ENCODE results near the gene MAK. TPM values are rescaled to one million over a fixed set of nuclear protein-coding genes. Genes with fewer than 3 reads are reported as not detected.

MAK gene
- total RNA-seq, 4 donors from 2014 or later, result not detected

DNA sequence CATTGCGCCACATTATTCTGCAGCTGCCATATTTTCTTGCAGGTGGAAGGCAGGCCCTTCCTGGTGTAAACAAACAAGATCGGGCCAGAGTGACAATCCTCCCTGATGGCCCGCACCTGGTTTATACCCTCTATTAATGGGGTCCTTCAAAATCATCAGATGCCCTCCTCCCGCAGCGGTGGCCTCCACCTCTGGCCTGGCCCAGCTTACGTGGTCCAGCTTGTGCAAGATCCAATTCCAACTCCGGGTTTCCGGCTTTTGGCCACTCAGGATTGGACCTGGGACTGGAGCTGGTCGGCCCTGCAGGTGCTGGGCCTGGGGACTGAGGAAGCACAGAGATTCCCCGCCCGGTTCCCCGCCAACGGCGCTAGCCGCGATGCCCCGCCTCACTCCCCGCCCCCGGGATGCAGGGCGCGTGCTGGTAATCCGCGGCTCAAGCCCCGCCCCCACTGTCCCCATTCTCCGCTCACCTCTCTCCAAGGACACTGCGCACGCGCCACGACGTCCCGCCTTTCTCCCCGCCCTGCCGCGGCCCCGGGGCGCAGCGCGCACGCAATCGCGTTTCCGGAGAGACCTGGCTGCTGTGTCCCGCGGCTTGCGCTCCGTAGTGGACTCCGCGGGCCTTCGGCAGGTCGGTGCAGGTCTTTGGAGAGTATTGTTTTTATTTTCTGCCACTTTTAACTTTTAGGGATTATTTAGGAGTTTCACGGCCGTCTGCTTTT is 90.9 kb downstream of the MAK start, which contains the start of gene TMEM14B:
Gene TMEM14B, plus strand, starts transcription at position 555 of the 722 bp plus-strand sequence. CDS start 1,441 bp downstream, outside the sequence.
- Histone ChIP-seq H3K4me1 (peaks cover 22 to 26% of the 10 kb centered on the region in 2 donors), H3K27me3 (no peaks in the 10 kb centered on the region), H3K4me3 (peak within 1 kb of the TSS; percentile 69 to 91 (median 74)), H3K36me3 (peaks cover 0 to 19% of the 10 kb centered on the region in 2 donors), H3K27ac (peak within 1 kb of the TSS; percentile 78 to 95 (median 86)), H3K9me3 (no peaks in the 10 kb centered on the region)
- in situ Hi-C loops (cut with MboI; ENCODE audit: low sequenced_read_pairs in 4 of 4), result loop anchor here in 1 of 4 donors (10.0 kb wide), 1 partner anchor 53 kb away; the partner anchor contains the start of genes C6orf52 and PAK1IP1
- DNase-seq (peak; percentile 99), ATAC-seq (peak; percentile 97)
- intact Hi-C loops (cut with DNase I; ENCODE audit: low total_unique reads), result loop anchor here (1.0 kb wide), 3 partner anchors 25 to 236 kb away; partner anchors contain the start of genes C6orf52 and PAK1IP1
- TF ChIP-seq CTCF (IDR thresholded peaks at IDR 0.05 in 4 of 5, conservative IDR thresholded peaks at IDR 0.05 in 1 of 5) (no peak), POLR2A (IDR thresholded peaks at IDR 0.05) (peak; percentile 68 to 72)

DNA sequence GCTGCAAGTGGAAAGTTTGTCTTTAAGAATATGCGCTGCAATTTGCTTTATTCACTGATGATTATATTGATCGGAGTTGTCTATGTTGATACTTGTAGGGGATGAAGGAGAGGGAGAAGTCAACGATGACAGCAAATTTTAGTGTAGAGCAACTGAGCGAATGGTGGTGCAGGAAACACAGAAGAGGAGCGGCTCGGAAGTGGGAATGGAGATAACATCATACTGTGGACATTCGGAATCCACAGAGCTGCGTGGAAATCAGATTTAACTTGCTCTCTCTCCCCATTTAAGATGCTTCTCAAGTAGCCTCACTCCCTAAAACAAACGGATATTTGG is 91.5 kb downstream of the MAK start:
- intact Hi-C loops (cut with DNase I; ENCODE audit: low total_unique reads), result loop anchor here (1.0 kb wide), 3 partner anchors 25 to 236 kb away; partner anchors contain the start of genes C6orf52 and PAK1IP1
- H3K36me3 ChIP-seq, result peaks cover 0 to 14% of the 10 kb centered on the region in 2 donors
- peaks cover 22 to 26% of the 10 kb centered on the region in 2 donors for H3K4me1 ChIP-seq
- peak in 1 of 2 donors; percentile 1 for ATAC-seq
- no peak for DNase-seq
- H3K9me3 ChIP-seq, result no peaks in the 10 kb centered on the region
- TF ChIP-seq POLR2A (IDR thresholded peaks at IDR 0.05) (no peak), CTCF (IDR thresholded peaks at IDR 0.05 in 4 of 5, conservative IDR thresholded peaks at IDR 0.05 in 1 of 5) (no peak)
- peak overlapping the region; percentile 69 to 91 (median 74) for H3K4me3 ChIP-seq
- peak overlapping the region; percentile 78 to 95 (median 86) for H3K27ac ChIP-seq
- no peaks in the 10 kb centered on the region for H3K27me3 ChIP-seq
- in situ Hi-C loops (cut with MboI; ENCODE audit: low sequenced_read_pairs in 4 of 4), result loop anchor here in 1 of 4 donors (10.0 kb wide), 1 partner anchor 52 kb away; the partner anchor contains the start of genes C6orf52 and PAK1IP1

- Histone ChIP-seq H3K27me3 (no peaks in the 10 kb centered on the region), H3K27ac (no peak overlapping the region), H3K4me1 (peaks cover 22 to 26% of the 10 kb centered on the region in 2 donors), H3K9me3 (no peaks in the 10 kb centered on the region), H3K36me3 (peaks cover 0 to 9% of the 10 kb centered on the region in 2 donors), H3K4me3 (no peak overlapping the region)
- intact Hi-C loops (cut with DNase I; ENCODE audit: low total_unique reads) (no loop called here), in situ Hi-C loops (cut with MboI; ENCODE audit: low sequenced_read_pairs in 4 of 4) (loop anchor here in 1 of 4 donors (10.0 kb wide), 1 partner anchor 50 kb away; the partner anchor contains the start of genes C6orf52 and PAK1IP1)
- TF ChIP-seq POLR2A (IDR thresholded peaks at IDR 0.05), result no peak
- TF ChIP-seq CTCF (IDR thresholded peaks at IDR 0.05 in 4 of 5, conservative IDR thresholded peaks at IDR 0.05 in 1 of 5), result no peak
- ATAC-seq (no peak), DNase-seq (no peak)
Measured at GRCh38 chr6:10745116-10745515, 93.2 kb downstream of the MAK start.

GRCh38 chr6:10743515-10743914 is 94.8 kb downstream of the MAK start:
- no peak overlapping the region for H3K27ac ChIP-seq
- no peaks in the 10 kb centered on the region for H3K36me3 ChIP-seq
- ATAC-seq (no peak), DNase-seq (no peak)
- intact Hi-C loops (cut with DNase I; ENCODE audit: low total_unique reads), result no loop called here
- no peak overlapping the region for H3K4me3 ChIP-seq
- H3K9me3 ChIP-seq, result no peaks in the 10 kb centered on the region
- no peaks in the 10 kb centered on the region for H3K27me3 ChIP-seq
- TF ChIP-seq CTCF (IDR thresholded peaks at IDR 0.05 in 4 of 5, conservative IDR thresholded peaks at IDR 0.05 in 1 of 5) (no peak), POLR2A (IDR thresholded peaks at IDR 0.05) (no peak)
- in situ Hi-C loops (cut with MboI; ENCODE audit: low sequenced_read_pairs in 4 of 4), result loop anchor here in 1 of 4 donors (10.0 kb wide), 1 partner anchor 49 kb away; the partner anchor contains the start of genes C6orf52 and PAK1IP1
- peaks cover 11 to 13% of the 10 kb centered on the region in 2 donors for H3K4me1 ChIP-seq

Measured in gastrocnemius medialis (tissue), 4 donors.